NCI-H1694 treated with DMSO at 0.1 percent for 48 hours (cell line): ENCODE data around the gene TNPO3.
"Not testable (repeated sequence)": the region's sequence is repeated elsewhere in the genome, so short reads cannot be mapped to it uniquely, and the experiment has no call there.

ENCODE experiments used
- DNase-seq: peaks from one replicate; lab custom pipeline; 2025; lab: John Stamatoyannopoulos, UW

TNPO3 gene

DNA sequence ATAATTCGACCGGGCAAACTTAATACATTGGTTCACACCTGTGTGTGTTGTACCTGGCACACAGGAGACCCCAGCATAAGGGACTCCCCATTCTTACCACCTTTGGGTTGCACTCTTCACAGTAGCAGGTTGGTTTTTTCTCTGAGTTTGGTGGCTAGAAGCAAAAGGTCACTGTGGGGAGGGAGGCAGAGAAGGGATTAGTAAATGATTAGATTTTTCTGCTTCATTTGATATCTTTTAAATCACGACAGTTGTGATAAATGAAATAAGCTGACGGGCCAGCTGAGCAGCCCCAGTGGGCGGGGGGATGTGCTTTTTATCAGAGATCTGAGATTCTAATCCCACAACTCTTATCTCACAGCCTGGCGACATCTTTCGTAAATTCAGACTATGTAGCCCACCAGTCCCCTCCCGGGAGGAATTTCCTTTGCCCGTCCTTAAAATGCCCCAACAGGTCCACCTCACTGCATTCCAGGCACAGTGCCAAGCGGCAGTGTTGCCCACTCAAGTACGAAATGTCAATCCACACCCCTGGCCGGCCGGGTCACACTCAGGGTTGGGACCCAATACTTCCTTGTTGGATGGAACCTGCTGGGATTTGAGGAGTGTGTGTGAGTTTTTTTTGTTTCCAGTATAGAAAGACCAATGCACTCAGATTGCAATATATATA is 133.9 kb downstream of the TNPO3 start:
- no peak for DNase-seq

DNA sequence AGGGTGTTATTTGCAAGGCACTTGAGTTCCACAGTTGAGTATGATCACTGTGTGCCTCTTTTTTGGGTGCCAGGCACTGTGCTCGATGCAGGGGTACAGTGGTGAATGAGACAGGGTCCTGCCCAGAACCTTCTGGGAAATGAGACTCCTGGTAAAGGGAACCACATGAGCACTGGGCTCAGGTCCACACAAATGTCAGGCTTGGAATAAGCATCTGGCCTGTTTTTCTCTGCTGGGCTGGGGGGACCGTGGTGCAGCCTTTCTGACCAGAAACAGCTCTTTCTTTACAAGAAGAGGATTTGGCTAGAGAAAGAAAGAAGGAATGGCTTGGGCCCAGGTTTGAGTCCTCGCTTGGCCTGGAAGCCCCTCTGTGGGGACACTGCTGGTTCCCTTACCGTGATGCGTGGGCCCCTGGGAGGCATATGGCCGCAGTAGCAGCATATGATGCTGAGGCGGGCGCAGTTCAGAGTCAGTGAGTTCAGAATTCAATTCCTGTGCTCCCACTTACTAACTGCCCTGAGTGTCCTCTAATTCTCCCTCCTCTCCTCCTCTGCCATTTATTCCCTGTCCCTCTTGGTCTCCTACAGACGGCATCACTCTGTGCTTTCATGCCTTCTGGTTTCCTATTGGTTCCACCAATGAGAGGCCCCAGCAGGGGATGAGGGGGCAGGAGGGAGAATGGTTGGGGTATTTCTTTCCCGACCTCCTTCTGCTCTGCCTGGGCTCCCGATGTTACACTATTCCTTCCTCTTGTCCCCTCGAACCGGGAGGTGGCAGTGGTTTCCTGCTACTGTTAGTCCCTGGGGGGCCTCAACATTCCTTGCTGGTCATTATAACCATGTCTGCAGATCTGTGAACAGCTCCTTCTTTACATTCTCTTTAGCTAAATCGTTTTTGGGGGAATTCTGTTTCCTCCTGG is 134.8 kb downstream of the TNPO3 start:
- DNase-seq, result no peak

DNA sequence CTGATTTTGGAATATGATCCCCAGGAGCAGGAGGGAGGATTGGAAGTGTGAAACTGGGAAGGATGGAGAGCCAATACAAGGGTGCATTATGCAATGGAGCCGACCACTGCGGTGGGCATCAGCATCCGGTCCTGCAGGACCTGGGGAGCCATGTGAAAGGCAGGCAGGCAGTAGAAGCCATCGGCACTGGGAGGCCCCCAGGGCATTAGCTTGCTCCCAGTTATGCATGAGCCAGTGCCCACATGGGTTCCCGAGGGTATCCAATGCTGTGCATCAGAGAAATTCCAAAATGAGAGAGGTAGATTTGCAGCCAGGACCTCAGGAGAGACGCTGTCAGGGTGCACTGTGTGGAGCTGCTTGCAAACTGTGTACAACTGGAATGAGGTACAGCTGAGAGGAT is 135.7 kb downstream of the TNPO3 start:
- DNase-seq, result no peak

DNA sequence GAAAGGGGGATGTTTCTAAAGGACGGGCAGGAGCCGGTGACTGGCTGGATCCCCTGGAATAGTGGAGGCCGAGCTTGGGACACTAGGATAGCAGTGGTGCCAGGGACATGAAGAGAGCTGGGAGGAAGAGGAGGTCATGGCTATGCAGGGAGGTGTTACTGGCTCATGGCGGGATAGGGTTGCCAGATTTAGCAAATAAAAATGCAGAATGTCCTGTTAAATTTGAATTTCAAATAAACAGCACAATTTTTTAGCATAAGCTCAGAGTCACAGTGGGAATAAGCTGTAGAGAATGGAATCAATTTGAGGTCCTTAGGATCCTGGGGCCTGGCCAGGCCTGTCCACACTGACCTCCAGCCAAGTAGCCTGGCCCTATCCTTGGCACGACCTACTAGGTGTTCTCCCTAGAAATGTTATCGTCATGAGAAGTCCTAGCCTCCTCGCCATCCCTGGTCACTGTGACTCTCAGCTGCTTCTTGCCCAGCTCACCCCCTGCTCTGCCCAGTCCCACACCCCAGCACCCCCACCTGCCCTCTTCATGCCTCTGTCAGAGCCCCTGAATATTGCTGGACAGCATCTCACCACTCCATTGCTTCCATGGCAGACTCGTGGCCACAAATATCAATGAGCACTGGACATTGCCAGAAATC is 136.8 kb downstream of the TNPO3 start:
- no peak for DNase-seq

DNA sequence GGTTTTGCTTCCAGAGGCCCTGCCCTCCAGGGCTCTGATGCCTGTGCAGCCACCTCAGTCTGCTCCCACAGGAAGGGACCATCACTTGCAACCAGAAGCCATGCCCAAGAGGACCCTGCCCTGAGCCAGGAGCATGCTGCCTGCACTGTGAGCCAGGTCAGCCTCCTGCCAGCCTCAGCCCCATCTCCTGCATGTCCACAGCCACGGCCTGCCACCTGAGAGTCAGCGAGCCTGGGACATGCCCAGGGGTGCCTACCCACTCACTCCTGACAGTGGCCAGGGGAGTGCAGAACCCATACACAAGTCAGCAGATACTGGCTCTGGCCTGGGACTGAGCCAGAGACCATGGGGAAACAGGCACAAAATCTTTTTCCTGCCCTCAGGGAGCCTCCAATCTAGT is 137.8 kb downstream of the TNPO3 start:
- DNase-seq, result no peak

DNA sequence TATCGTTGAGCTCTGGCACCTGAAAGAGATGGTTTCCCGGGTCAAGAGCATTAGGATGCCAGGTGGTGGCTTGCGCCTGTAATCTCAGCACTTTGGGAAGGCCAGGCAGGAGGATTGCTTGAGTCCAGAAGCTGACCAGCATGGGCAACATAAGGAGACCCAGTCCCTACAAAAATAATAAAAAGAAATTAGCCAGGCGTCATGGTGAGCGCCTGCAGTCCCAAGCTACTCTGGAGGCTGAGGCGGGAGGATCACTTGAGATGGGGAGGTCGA is 138.3 kb downstream of the TNPO3 start:
- DNase-seq, result no peak

DNA sequence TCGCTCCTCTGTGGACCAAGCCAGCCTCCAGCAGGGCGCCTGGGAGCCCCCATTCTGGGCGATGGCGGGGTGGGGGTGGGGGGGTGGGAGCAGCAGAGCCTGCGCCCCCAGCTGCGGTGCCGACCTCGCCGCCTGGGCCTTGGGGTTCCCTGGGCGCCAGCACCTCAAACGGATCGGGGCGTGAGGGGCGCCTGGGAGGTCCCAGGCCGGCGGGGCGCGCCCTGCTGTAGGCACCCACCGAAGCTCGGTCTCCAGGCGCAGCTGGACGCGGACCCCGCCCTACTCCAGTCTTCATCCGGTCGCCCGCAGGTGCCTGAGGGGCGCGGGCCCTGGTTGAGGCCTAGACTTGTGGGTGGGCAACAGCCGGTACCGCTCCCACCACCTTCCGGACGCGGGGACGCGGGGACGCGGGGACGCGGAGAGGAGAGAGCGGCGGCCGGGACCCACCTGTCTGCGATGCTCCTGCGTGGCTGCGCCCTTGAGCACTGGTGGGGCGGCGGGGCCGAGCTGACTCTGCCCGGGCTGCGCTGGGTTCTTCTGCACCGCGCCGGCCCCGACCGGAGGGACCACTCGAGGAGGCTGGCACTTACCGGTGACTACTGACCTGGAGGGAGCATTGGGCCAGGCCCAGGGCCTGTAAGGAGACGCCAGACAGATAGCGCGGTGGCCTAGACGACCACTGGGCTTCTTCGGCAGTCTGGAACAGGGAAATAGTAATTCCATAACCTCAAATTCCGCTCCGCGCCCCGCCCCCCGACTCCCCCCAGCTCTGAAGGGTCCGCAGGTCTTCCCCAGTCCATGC is 138.9 kb downstream of the TNPO3 start:
- no peak for DNase-seq

DNA sequence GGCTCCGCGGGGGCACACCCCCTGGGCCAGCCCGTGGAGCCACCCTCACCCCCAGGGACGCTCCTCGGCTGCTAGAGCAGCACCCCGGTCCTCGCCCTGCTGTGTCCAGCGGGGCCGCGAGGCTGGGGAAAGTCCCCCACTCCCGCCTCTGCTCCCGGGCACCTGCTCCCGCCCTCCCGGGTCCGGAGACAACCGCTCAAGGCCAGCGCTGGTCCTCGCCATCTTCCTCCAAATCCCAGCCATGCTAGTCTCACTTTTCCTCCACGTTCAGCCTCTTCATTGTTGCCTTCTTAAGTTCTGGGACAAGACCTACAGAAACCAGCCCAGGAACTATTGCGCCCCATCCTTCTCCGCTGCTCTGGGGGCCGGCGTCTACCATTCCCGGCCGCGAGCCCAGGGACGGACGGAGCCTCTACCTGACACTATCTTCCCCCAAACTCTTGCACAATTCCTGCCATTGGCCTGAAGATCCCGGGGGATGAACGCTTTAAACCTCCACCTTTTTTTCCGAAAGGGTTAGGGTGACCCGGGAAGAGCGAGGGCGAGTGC is 139.6 kb downstream of the TNPO3 start:
- DNase-seq, result no peak

DNA sequence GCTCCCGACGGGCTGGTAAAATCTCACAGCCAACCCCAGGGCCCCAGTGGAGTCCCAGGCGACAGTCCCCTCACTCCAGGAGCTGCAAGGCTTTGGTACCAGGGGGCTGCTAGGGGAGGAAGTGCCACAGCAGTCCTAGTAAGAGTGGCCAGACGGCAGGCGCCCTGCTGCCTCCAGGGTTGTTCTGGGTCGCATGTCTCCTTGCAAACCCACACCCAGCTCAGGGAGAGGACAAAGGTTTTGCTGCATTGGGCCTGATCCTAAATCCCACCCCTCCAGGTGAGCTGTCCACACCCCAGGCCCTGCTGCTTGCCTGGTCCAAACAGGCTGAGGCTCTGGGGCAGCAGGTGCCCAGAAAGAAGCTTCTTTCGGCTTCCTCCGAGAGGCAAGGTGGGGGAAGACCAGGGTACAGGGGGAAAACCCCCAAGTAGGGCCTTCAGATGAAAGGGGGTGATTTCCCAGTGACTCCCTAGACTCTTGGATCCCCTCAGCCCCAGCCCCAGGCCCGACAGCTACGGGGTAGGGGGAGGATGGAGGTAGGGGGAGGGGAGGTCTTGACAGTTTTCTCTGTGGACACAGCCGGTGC is 140.3 kb downstream of the TNPO3 start:
- DNase-seq, result no peak

DNA sequence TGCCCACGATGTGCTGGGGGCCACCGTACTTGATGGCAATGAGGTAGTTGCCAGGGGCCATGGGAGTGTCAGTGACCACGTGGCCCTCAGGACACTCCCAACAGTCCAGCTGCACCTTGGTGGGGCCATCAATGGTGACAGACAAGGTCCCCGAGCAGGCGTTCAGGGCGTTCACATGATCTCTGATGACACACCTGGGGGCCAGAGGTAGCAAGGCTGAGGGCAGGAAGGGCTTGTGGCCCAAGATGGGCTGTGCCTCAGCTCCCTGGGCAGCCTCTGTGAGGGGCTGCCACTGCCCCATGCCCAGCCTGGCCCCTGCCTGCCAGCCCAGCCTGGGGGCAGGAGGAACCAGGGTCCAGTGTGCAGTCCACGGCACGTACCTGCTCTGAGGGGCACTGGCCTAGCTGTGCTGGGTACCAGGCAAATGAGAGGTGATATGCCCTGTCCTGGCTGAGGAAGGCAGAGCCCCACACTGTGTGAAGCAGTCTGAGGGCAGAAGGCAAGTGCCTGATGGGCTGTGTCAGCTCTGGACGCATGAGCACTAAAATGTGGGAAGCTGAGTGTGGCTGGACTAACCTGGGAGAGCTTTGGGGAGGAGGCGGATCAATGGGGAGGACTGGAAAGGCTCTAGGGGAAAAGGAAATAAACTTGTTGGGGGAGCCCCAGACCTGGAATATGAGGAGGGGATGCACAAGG is 140.9 kb downstream of the TNPO3 start:
- DNase-seq, result no peak

DNA sequence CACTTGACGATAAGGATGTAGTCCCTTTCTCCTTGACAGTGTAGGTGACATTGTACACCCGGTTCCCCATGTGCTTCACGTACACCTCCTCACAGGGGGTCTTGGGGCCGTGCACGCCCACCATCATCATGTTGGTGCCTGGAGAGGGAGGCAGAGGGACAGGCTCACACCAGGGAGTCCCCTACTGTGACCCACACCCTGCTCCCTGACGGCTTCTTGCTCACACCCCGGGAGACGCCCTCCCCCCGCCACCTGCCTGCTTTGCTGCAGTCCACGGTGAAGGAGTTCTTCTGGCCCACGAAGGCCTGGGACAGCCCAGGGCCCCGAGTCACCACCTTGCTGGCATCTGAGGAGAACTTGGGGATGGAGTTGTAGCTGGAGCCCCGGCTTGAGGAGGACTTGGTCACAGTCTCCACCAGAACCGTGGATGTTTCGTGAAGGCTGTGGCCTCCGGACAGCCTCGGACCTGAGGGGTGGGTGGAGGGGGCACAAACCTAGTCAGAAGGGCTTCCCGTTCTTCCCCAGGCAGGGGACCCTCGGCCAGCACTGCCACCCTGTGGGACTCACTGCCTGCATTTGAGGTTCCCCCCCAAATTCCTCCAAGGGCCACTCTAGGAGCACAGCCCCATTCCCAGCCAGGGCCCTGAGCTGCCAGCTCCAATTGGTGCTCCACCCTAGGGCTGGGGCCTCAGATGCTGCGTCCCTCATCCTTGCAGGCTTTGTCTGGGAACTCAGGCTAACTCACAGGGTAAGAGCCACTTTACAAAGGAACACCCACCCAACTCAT is 142.0 kb downstream of the TNPO3 start:
- DNase-seq, result not testable (repeated sequence)

DNA sequence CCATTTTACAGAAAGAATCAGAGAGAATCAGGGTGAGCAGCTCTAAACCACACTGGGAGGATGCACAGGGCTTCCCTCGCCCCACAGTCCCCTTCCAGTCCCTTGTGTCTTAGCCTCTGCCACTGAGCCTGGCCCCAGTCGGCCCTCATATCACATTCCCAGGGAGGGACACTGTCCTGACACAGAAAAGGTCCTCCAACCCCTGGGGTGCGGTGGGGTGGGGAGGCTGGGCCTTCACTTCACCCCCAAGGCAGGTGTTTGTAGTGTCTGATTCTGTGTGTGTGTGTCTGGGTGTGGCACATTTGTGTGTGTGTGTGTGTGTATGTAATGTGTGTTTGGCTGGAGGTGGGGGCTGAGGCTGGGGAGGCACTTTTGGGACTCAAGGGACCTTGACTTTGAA is 142.6 kb downstream of the TNPO3 start:
- DNase-seq, result no peak

DNA sequence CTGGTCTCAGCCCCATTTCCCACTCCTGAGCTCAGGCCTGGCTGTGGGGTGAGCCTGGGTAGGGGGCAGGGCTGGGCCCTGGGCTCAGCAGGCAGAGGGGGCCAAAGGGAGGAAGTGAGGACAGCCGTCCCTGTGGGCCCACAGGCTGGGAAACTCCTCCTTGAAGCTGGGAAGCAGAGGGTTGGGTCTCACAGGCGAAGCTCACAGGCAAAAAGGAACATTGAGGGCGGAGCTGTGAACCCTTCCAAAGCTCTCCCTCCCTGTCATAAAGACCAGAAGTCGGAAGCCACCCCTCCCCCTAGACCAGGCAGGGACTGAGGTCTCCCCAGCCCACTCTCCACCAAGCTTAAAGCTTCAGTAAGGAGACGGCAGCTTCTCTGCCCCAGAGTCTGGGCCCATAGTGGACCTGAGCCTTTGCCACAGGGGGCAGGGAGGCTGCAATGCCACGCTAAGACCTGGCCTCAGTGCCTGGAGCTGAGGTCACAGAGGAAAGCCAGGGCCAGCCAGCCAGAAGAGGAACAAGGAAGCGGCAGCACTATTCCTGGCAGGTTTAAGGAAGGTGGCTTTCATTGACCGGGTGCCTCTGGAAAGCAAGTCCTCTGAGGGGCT is 143.4 kb downstream of the TNPO3 start:
- DNase-seq, result no peak

DNA sequence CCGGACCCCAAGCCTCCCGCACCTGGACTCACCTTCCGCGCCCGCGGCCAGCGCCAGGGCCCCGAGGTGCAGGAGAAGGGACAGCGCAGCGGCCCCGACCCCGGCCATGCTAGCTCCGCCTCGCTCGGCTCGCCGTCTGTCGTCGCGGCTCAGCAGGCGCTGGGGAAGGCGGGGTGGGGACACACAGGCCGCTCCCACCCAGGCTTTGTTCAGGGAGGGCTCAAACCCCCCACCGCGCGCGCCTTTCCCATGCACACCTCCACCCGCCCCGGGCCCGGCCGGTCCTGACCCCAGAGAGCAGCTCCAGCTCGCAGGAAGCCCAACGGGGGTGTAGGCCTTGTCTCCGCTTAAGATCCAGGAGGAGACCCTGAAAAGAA is 144.4 kb downstream of the TNPO3 start, which contains the start of gene KCP:
Gene KCP, minus strand, starts transcription at position 141 of the 377 bp plus-strand sequence. Its CDS starts 33 bp downstream, at position 108.
- no peak for DNase-seq

DNA sequence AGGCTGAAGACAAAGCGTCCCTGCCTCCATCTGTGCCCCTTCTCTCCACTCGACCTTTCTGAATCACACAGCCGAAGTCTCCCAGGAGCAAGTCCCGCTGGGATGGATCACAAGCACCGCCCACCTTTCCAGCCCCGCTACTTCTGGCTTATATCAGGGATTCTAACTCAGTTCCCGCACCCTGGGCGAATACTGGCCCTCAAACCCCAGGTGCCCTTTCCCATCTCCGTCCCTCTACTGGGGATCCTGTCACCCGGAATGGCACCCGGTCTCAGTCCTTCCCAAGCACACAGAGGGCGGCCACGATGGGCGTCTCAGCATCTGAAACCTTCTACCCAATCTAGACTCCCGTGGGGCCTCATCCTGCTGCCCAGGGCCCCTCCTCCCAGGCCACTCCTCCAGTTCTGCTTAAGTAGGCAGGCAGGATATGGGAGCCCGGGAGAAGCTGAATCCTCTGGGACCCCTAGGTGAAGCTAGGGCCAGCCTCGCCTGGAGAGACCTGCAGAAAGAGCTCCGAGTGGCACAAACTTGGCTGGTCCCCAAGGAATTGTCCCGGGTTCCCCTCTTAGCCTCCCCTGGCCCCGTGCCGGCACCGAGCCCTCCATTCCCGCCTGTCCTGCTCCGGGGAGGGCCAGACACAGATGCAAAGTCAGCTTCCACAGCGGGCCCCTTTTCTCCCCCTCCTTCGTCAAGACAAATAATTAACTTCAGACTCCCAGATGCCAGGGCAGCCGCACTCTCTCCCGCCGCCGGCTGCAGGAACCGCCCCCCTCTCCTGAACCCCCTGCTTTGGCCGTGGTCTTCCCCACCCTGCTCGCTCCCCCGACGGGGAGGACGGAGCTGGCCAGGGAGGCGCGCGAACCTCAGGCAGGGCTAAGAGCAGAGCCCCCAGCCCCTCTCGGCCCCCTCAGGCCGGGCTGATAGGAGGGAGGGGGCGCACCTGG is 145.0 kb downstream of the TNPO3 start:
- no peak for DNase-seq

DNA sequence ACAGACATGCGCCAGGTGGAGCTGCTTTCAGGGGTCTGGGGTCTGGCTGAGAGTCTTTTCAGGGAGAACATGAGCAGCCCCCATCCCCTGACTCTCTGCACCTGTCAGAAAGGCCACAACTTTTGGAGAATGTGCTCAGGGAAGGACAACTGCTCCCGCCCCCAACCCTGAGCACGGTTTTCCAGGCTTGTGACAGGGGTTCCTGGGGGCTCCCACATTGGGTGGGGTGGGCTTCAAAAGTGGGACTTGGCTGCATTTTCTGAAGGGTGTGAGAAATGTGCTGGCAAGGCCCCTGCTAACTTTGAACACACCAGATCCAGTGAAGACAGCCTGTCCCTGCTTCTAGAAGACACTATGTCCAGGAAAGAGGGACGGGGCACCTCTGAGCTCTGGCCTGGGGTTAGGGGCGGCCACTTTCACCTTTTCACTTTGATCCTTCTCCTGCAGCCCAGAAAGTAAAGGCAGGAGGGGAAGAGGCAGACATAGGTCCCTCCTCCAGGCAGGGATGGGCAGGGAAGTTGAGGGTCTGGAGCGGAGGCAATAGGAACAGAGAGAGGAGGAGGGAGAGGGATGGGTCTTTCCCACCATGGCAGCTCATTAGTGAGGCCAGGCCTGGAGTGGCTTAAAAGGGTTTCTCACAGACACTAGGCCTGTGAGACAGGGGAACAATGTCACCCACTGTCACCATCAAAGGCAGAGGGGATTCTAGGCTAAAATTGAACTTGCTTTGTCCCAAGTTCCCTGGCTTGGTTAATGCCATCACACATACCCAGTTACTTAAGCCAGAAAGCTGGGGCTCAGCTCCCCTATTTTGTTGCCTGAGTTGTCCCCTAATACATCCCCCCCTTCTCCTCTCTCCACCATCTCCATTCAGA is 145.9 kb downstream of the TNPO3 start:
- DNase-seq, result no peak

DNA sequence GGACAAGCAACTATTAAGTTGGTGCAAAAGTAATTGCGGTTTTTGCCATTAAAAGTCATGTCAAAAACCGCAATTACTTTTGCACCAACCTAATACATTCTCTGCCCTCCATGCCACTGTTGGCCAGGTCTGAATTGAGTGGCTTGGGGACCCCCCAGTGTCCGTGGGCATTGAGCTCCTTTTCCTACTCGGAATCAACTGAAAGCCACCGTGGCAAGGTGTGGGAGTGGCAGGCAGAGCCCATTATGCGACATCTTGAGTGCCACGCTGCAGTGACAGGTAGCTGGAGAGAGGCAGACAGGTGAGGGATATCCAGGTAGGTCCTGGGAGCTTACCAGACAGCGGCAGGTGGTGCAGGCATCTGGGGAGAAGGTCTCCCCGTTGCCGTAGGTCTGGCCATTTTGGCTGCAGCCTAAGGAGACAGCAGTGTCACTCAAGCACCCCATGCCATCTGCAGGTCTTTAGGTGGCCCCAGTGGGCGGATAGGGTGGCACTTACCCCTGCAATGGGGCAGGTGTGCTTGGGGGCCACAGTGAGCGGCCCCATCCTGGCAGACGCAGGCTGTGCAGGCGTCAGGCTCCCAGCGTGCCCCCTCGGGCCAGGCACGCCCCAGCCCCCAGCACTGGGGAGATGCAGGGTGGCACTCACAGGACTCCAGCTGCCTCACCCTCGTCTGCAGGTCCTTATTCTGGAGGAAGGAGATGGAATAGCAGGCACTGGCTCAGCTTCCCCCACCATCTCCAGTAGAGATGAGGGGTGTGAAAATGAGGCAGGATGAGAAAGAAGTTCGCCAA is 147.9 kb downstream of the TNPO3 start:
- DNase-seq, result no peak
